Erythroblast (primary cell): ENCODE results near the gene SIGLEC7.
A peak's percentile ranks its signal among the peaks of the same experiment; 100 is the strongest.

Experiments used
- DNase-seq, 2 experiments: peaks; one replicate each; lab custom pipeline; 2025; lab: John Stamatoyannopoulos, UW
- GATA1 ChIP-seq: IDR thresholded peaks from 2 replicates; pipeline ENCODE4 v1.6.1; 2011; ENCODE audit warnings: low read depth, mild to moderate bottlenecking, control low read depth, low read length, moderate library complexity
- POLR2A ChIP-seq: IDR thresholded peaks from 2 replicates; pipeline ENCODE4 v1.6.1; 2011; ENCODE audit warnings: mild to moderate bottlenecking, low read length

The SIGLEC7 gene

GRCh38 chr19:51181913-51182419, 39.9 kb downstream of the SIGLEC7 start:
- peak; percentile 22 to 29 for DNase-seq
- TF ChIP-seq GATA1 (no peak), POLR2A (no peak)

GRCh38 chr19:51183629-51184028, 41.5 kb downstream of the SIGLEC7 start:
- no peak for DNase-seq
- TF ChIP-seq GATA1 (no peak), POLR2A (no peak)

- no peak for DNase-seq
- TF ChIP-seq GATA1 (no peak), POLR2A (no peak)
Measured at GRCh38 chr19:51185069-51185867, 43.2 kb downstream of the SIGLEC7 start.

GRCh38 chr19:51185868-51186215, 43.7 kb downstream of the SIGLEC7 start:
- DNase-seq: no peak
- TF ChIP-seq GATA1: no peak
- TF ChIP-seq POLR2A: no peak

GRCh38 chr19:51186323-51186722, 44.2 kb downstream of the SIGLEC7 start:
- TF ChIP-seq GATA1: no peak
- TF ChIP-seq POLR2A: no peak
- no peak for DNase-seq

GRCh38 chr19:51187395-51188226, 45.5 kb downstream of the SIGLEC7 start:
- no peak for TF ChIP-seq POLR2A
- no peak for TF ChIP-seq GATA1
- no peak for DNase-seq

- TF ChIP-seq GATA1 (no peak), POLR2A (no peak)
- no peak for DNase-seq
Measured at GRCh38 chr19:51188227-51188559, 46.1 kb downstream of the SIGLEC7 start.

- DNase-seq: no peak
- no peak for TF ChIP-seq GATA1
- no peak for TF ChIP-seq POLR2A
Measured at GRCh38 chr19:51192689-51193088, 50.6 kb downstream of the SIGLEC7 start.

GRCh38 chr19:51194527-51195315, 52.6 kb downstream of the SIGLEC7 start:
- no peak for TF ChIP-seq POLR2A
- no peak for TF ChIP-seq GATA1
- DNase-seq: no peak

- TF ChIP-seq POLR2A (no peak), GATA1 (no peak)
- no peak for DNase-seq
Measured at GRCh38 chr19:51195316-51195586, 53.1 kb downstream of the SIGLEC7 start.

- TF ChIP-seq POLR2A: no peak
- no peak for TF ChIP-seq GATA1
- no peak for DNase-seq
Measured at GRCh38 chr19:51195616-51196015, 53.5 kb downstream of the SIGLEC7 start.

GRCh38 chr19:51196181-51196580, 54.1 kb downstream of the SIGLEC7 start:
- TF ChIP-seq POLR2A (no peak), GATA1 (no peak)
- no peak for DNase-seq

- DNase-seq: no peak
- TF ChIP-seq POLR2A (no peak), GATA1 (no peak)
Measured at GRCh38 chr19:51198641-51199040, 56.5 kb downstream of the SIGLEC7 start.
